ENCODE data around the gene MAGI1.
A peak's percentile ranks its signal among the peaks of the same experiment; 100 is the strongest.
"Not testable (repeated sequence)": the region's sequence is repeated elsewhere in the genome, so short reads cannot be mapped to it uniquely, and the experiment has no call there.

Gene MAGI1

DNA sequence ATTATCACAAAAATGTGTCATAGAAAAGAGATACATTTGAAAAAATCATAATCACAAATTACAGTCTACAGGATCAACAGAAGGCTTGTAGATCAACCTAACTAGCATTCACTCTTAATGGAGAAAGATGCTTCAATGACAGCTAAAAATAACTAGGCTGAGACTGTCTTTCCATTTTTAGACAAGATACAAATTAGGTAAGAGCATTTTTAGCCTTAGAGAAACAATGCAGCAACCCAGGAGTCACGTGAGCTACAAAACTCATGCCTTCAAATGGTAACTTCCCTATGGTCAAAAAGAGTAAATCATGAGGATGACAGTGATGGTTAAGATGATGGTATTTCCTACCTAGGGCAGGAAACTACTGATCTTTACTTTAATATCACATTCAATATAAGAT lies 415.4 kb downstream of the MAGI1 start:
- no peak for DNase-seq (ENCODE audit: low spot score)

DNA sequence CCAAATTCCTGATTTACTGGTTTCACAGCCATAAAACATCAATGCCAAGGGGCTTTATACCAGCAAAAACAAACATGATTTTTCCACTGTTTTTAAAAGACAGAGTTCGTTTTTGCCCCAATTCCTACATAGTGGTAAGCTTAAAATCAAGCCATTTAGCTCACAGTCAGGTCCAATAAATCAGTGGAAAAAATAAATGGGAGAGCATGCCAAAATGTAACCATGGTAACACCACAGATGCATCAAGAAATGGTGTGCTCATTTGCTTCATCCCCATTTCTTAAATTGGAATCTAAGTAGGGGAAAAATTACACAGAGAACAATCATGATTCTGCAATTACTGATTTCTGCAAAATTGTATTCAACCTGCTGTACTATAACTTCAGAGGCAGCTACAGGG lies 418.8 kb downstream of the MAGI1 start:
- peak; percentile 65 for DNase-seq (ENCODE audit: low spot score)

- peak; percentile 29 for DNase-seq (ENCODE audit: low spot score)
Observed at GRCh38 chr3:65619451-65619881, 419.3 kb downstream of the MAGI1 start.

GRCh38 chr3:65618599-65618998 lies 420.1 kb downstream of the MAGI1 start:
- DNase-seq (ENCODE audit: low spot score): no peak

DNA sequence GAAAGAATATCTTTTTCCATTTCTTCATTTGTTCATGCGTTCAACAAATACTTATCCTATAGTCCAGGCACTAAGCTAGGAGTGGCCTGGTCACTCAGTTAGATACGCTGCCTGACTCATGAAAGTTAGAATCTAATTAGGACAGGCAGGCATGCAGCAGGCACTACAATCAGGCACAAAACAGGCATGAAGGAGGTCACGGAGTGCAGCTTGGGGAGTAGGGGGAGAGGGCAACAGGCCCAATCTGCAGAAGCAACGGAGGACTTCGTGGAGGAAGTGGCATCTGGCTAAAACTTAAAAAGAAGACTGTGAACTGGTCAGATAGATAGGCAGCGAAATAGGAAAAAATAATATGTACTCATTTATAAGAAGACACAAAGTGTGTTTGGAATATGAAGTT lies 420.9 kb downstream of the MAGI1 start:
- DNase-seq (ENCODE audit: low spot score): no peak

DNA sequence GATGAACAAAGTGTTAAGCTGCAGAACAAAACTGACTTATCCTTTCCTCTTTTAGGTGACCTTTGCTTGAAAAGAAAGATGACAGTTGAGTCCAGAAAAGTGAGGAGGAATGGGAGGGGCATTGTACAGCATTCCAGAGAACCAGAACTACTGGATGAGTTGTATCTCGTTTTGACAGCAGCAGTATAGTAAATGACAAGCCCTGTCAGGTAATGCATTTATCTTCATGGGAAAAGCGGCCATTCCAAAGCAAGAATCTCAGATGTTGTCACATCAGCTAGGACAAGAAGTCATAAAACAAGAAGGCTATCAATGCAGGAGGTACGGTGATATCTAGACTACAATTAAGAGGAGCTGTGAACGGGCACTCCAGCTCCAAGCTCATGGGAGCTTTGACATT lies 421.5 kb downstream of the MAGI1 start:
- no peak for DNase-seq (ENCODE audit: low spot score)

DNA sequence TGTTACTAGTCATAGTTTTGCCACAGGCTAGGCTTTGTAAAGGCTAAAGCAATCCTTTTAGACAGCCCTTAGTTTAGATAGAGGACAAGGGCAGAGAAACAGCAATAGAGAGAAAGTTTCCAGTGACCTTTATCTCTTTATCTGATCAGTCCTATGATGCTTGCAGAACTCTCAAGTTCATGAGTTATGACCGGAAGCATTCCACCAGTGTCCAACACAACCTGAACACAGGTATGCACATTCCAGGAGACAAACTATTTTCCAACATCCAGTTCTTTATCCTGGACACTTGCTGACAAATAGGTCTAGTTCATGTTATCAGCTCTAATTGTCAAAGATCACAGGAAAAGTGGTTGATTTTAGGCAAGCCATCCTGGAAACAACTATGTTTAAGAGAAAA lies 422.2 kb downstream of the MAGI1 start:
- no peak for DNase-seq (ENCODE audit: low spot score)

GRCh38 chr3:65615329-65615728 lies 423.4 kb downstream of the MAGI1 start:
- no peak for DNase-seq (ENCODE audit: low spot score)

GRCh38 chr3:65614585-65614984 lies 424.1 kb downstream of the MAGI1 start:
- DNase-seq (ENCODE audit: low spot score): no peak

DNA sequence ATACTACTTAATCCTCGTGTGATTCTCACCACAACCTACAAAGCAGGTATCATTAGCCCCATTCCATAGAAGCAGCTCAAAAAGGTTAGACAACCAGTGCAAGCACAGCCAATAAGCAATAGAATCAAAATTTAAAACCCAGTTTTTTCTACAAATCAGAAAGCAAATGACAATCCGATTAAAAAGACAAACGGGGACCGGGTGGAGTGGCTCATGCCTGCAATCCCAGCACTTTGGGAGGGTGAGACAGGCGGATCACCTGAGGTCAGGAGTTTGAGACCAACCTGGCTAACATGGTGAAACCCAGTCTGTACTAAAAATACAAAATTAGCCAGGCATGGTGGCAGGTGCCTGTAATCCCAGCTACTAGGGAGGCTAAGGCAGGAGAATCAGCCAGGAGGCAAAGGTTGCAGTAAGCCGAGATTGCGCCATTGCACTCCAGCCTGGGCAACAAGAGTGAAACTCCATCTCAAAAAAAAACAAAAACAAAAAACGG lies 430.7 kb downstream of the MAGI1 start:
- not testable (repeated sequence) for DNase-seq (ENCODE audit: low spot score)

- no peak for DNase-seq (ENCODE audit: low spot score)
Observed at GRCh38 chr3:65607101-65607500, 431.6 kb downstream of the MAGI1 start.

GRCh38 chr3:65605876-65606432 lies 432.8 kb downstream of the MAGI1 start:
- no peak for DNase-seq (ENCODE audit: low spot score)

GRCh38 chr3:65604863-65605526 lies 433.7 kb downstream of the MAGI1 start:
- DNase-seq (ENCODE audit: low spot score): no peak

GRCh38 chr3:65603631-65604030 lies 435.1 kb downstream of the MAGI1 start:
- no peak for DNase-seq (ENCODE audit: low spot score)

- DNase-seq (ENCODE audit: low spot score): no peak
Observed at GRCh38 chr3:65600888-65601287, 437.8 kb downstream of the MAGI1 start.

- peak; percentile 21 for DNase-seq (ENCODE audit: low spot score)
Observed at GRCh38 chr3:65597952-65598413, 440.7 kb downstream of the MAGI1 start.

GRCh38 chr3:65597226-65597951 lies 441.3 kb downstream of the MAGI1 start:
- peak; percentile 84 for DNase-seq (ENCODE audit: low spot score)

DNA sequence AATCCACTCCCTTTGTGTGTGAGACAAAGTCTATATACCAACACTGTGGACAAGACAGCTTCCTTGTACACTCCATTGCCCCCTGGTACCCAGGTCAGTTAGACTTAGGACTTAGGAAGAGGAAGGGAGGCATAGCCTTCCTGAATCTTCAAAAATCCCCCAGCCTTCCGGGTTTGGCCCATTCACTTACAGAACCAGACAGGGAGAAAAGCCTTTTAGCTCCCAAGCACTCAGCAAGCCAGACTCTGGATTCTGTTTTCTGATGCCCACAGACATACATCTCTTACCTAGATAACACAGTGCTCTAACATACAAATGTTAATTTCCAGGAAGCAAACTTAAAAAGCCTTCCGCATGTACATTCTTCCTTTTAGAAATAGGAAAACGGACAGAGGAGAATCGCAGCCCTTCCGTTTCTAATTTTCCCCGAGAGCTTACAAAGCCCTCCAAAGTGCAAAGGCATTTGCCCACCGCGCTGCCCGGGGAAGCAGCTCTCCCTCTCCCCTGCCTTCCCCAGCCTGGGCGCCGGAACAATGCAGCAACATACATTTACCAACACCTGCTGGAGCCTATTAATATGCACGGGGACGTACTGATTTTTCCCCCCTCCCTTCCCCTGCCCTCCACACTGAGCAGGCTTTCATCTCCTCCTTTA lies 442.0 kb downstream of the MAGI1 start:
- DNase-seq (ENCODE audit: low spot score): no peak

DNA sequence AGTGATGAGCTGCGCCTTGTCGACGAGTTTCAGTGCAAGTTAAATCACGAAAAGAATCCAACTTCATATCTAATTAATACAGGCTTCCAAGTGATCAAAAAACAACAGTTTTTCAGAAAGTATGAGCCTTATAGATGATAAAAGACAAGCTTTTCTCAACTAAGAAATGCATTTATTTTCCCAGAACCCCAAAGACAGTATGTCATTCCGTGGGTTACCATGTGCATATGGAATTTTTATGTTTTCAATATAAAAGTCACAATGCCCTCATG lies 442.8 kb downstream of the MAGI1 start:
- DNase-seq (ENCODE audit: low spot score): no peak

- no peak for DNase-seq (ENCODE audit: low spot score)
Observed at GRCh38 chr3:65595222-65596028, 443.3 kb downstream of the MAGI1 start.

GRCh38 chr3:65593780-65594752 lies 444.7 kb downstream of the MAGI1 start:
- no peak for DNase-seq (ENCODE audit: low spot score)

All from cerebellar cortex (tissue), 1 donor.